GM12878 (cell line): ENCODE results near the gene PLEKHD1. TPM values are rescaled to one million over a fixed set of nuclear protein-coding genes. Genes with fewer than 3 reads are reported as not detected.

ENCODE experiments used
- ATAC-seq: fragments of 200-7000 bp; cut with Tn5 transposase; 3 replicates; pipeline ENCODE4 v1.9.1; 2020; ENCODE audit warnings: mild to moderate bottlenecking, moderate library complexity
- BruUV-seq: library from RNA; stranded (reverse); fragments of 400-500 nt; replicated peaks from 2 replicates; lab custom pipeline; 2021; lab: Mats Ljungman, UMichigan
- CTCF ChIA-PET: fragments of 300-600 bp; sonication (Branson Sonifier 250); formaldehyde crosslinking; extraction: SDS; loops from one replicate; lab custom pipeline; 2021; ENCODE audit warnings: inconsistent platforms; lab: Yijun Ruan, JAX
- POLR2A ChIA-PET: fragments of 350-600 bp; formaldehyde crosslinking; extraction: SDS; loops from one replicate; lab custom pipeline; 2021; ENCODE audit warnings: inconsistent platforms; lab: Charles Lee
- RAD21 ChIA-PET: fragments of 300-600 bp; sonication (Branson Sonifier 250); formaldehyde crosslinking; loops from one replicate; lab custom pipeline; 2023; ENCODE audit warnings: antibody characterized with exemption; ENCODE audit not compliant: unreplicated experiment; lab: Charles Lee
- SMC1A ChIA-PET: fragments of 300-600 bp; sonication (Branson Sonifier 250); formaldehyde crosslinking; loops from one replicate; lab custom pipeline; 2023; ENCODE audit not compliant: unreplicated experiment, uncharacterized antibody; lab: Charles Lee
- DNase-seq: peaks from one replicate; pipeline ENCODE4 v3.0.0-alpha.2; 2011; ENCODE audit warnings: low read depth, low spot score
- FAIRE-seq: peaks from 3 replicates; lab custom pipeline; 2011; peaks lifted over from hg19 to GRCh38; lab: Jason Lieb, UNC
- H2AFZ ChIP-seq: 2 replicates; pipeline ENCODE4 v1.6.0; 2011; ENCODE audit warnings: low read depth, low read length, control low read depth; ENCODE audit not compliant: control insufficient read depth
- H3K27ac ChIP-seq: 2 replicates; pipeline ENCODE4 v1.5.1; 2011; ENCODE audit warnings: control low read depth; ENCODE audit not compliant: control insufficient read depth, insufficient read depth
- H3K27me3 ChIP-seq, 2 experiments: replicated peaks in 1 of 2; 2 replicates each; pipeline versions ENCODE4 v1.6.0 to v1.6.1; 2011; ENCODE audit warnings: low read length in 1 of 2; ENCODE audit not compliant: control insufficient read depth in 2 of 2, insufficient read depth in 2 of 2
- H3K36me3 ChIP-seq, 2 experiments: 2 replicates each; pipeline ENCODE4 v1.5.1; 2011; ENCODE audit warnings: low read length in 1 of 2; ENCODE audit not compliant: control insufficient read depth in 2 of 2, insufficient read depth in 2 of 2
- H3K4me1 ChIP-seq: 2 replicates; pipeline ENCODE4 v1.6.1; 2011; ENCODE audit warnings: mild to moderate bottlenecking, low read length, moderate library complexity, mixed read lengths; ENCODE audit not compliant: control insufficient read depth, insufficient read depth
- H3K4me2 ChIP-seq: 2 replicates; pipeline ENCODE4 v1.6.0; 2011; ENCODE audit warnings: control low read depth; ENCODE audit not compliant: control insufficient read depth, insufficient read depth
- H3K4me3 ChIP-seq: fragments of 200-600 bp; sonication (generic); 2 replicates; pipeline ENCODE4 v1.5.1; 2016
- H3K79me2 ChIP-seq: 2 replicates; pipeline ENCODE4 v1.6.0; 2011; ENCODE audit warnings: low read length; ENCODE audit not compliant: control insufficient read depth, insufficient read depth
- H3K9ac ChIP-seq: 2 replicates; pipeline ENCODE4 v1.8.0; 2011; ENCODE audit warnings: low read length, control low read depth, mixed read lengths; ENCODE audit not compliant: control insufficient read depth, insufficient read depth
- H3K9me3 ChIP-seq: replicated peaks from 3 replicates; pipeline ENCODE4 v1.5.1; 2011; ENCODE audit warnings: mild to moderate bottlenecking, low read length; ENCODE audit not compliant: control insufficient read depth, insufficient read depth
- H4K20me1 ChIP-seq: 2 replicates; pipeline ENCODE4 v1.6.0; 2011; ENCODE audit not compliant: control insufficient read depth, insufficient read depth
- BHLHE40 ChIP-seq, 2 experiments: fragments of 450-650 bp in 1 of 2; IDR thresholded peaks; 2 replicates each; pipeline ENCODE4 v1.6.1; 2011 to 2017; ENCODE audit warnings: low read depth in 2 of 2, borderline replicate concordance in 1 of 2, improper control_type of control experiment in 1 of 2, low read length in 1 of 2, mild to moderate bottlenecking in 1 of 2
- CHD2 ChIP-seq: IDR thresholded peaks from 2 replicates; pipeline ENCODE4 v1.6.1; 2011; ENCODE audit warnings: low read depth, low read length, improper control_type of control experiment, borderline replicate concordance
- EED ChIP-seq: sonication (generic); IDR thresholded peaks from 2 replicates; pipeline ENCODE4 v1.6.1; 2016; ENCODE audit warnings: antibody characterized with exemption, low read depth
- FOS ChIP-seq: IDR thresholded peaks from 3 replicates; pipeline ENCODE4 v1.6.1; 2011; ENCODE audit warnings: borderline replicate concordance; ENCODE audit not compliant: insufficient read length; ENCODE audit errors: extremely low read depth
- HCFC1 ChIP-seq: fragments of 150-350 bp; IDR thresholded peaks from 2 replicates; pipeline ENCODE4 v1.6.1; 2014; ENCODE audit warnings: low read length
- IKZF1 ChIP-seq: fragments of 450-650 bp; conservative IDR thresholded peaks from 2 replicates; pipeline ENCODE4 v1.6.1; 2017; ENCODE audit warnings: antibody characterized with exemption, mild to moderate bottlenecking
- MYB ChIP-seq: fragments of 150-350 bp; IDR thresholded peaks from 2 replicates; pipeline ENCODE4 v1.6.1; 2014; ENCODE audit warnings: mild to moderate bottlenecking, low read depth, low read length, borderline replicate concordance
- NBN ChIP-seq: fragments of 450-650 bp; IDR thresholded peaks from 2 replicates; pipeline ENCODE4 v1.6.1; 2016
- NR2C2 ChIP-seq: IDR thresholded peaks from 2 replicates; pipeline ENCODE4 v1.6.1; 2011; ENCODE audit warnings: borderline replicate concordance, low read depth; ENCODE audit not compliant: control insufficient read depth, insufficient read length
- NR2F1 ChIP-seq: fragments of 450-650 bp; conservative IDR thresholded peaks from 2 replicates; pipeline ENCODE4 v1.6.1; 2017; ENCODE audit warnings: mild to moderate bottlenecking
- PML ChIP-seq: IDR thresholded peaks from 2 replicates; pipeline ENCODE4 v1.6.1; 2012; ENCODE audit warnings: low read length, inconsistent platforms
- RBBP5 ChIP-seq: fragments of 200-600 bp; sonication (generic); conservative IDR thresholded peaks from 2 replicates; pipeline ENCODE4 v1.6.1; 2016
- RELA ChIP-seq: fragments of 450-650 bp; IDR thresholded peaks from 2 replicates; pipeline ENCODE4 v1.8.0; 2014; ENCODE audit warnings: borderline replicate concordance; ENCODE audit not compliant: partially characterized antibody
- SIN3A ChIP-seq: IDR thresholded peaks from 2 replicates; pipeline ENCODE4 v1.6.1; 2012; ENCODE audit warnings: low read depth, low read length, improper control_type of control experiment
- SMC3 ChIP-seq: IDR thresholded peaks from 2 replicates; pipeline ENCODE4 v1.6.1; 2011; ENCODE audit warnings: low read length, improper control_type of control experiment, borderline replicate concordance
- TAF1 ChIP-seq: IDR thresholded peaks from 2 replicates; pipeline ENCODE4 v1.6.1; 2011; ENCODE audit warnings: mild to moderate bottlenecking, low read depth, low read length, borderline replicate concordance
- YBX1 ChIP-seq: fragments of 450-650 bp; IDR thresholded peaks from 2 replicates; pipeline ENCODE4 v1.6.1; 2016; ENCODE audit warnings: antibody characterized with exemption
- WGBS: methylation state at CpG from one replicate; pipeline ENCODE4 v1.1.6; 2016; ENCODE audit warnings: low lambda C conversion rate; ENCODE audit not compliant: insufficient replicate concordance, insufficient coverage; ENCODE audit errors: missing lambda C conversion rate; 5-methylcytosine and 5-hydroxymethylcytosine counted together
- in situ Hi-C: fragments of 300-500 bp; cut with MboI; formaldehyde crosslinking; loops from 9 replicates; pipeline ENCODE4 v1.14.3; 2018; ENCODE audit warnings: mixed read lengths
- intact Hi-C: fragments of 100-400 bp; cut with micrococcal nuclease; formaldehyde crosslinking; loops from one replicate; pipeline ENCODE4 v1.14.2; 2022; ENCODE audit not compliant: unreplicated experiment
- polyA plus RNA-seq, 11 experiments: library from polyadenylated mRNA; depleted of rRNA in 4 of 11; unstranded in 6 of 11; stranded (reverse) in 5 of 11; fragments of >200 nt; fragmentation: Nextera tagmentation in 4 of 11; fragmentation: Illumina TruSeq in 1 of 11; extraction: Ambion mirVana in 4 of 11; extraction: Trizol in 1 of 11; gene quantifications; 1 replicate in 1 of 11; 2 replicates in 10 of 11; pipeline versions ENCODE4 v1.2.1 to v1.2.3, GENCODE V29; 2011 to 2016; ENCODE audit warnings: inconsistent platforms in 2 of 11, missing spikeins in 2 of 11, low read depth in 1 of 11
- total RNA-seq, 4 experiments: library from RNA; depleted of rRNA in 3 of 4; stranded (reverse); fragments of >200 nt in 3 of 4; fragmentation: Illumina TruSeq in 1 of 4; extraction: Trizol in 1 of 4; gene quantifications; 2 replicates each; pipeline versions ENCODE4 v1.2.1 to v1.2.3, GENCODE V29; 2013 to 2021
- TF ChIP-seq, protein P1 (sequence below): fragments of 450-650 bp; IDR thresholded peaks from 2 replicates; pipeline ENCODE4 v1.6.1; 2017; ENCODE audit warnings: mild to moderate bottlenecking, low read depth, inconsistent platforms; ENCODE audit not compliant: poor library complexity, severe bottlenecking
- TF ChIP-seq, protein P2 (sequence below): IDR thresholded peaks from 2 replicates; pipeline ENCODE4 v1.6.1; 2011; ENCODE audit warnings: low read depth, mild to moderate bottlenecking, low read length, moderate library complexity, borderline replicate concordance; ENCODE audit errors: extremely low read depth
- TF ChIP-seq, protein P3 (sequence below): fragments of 450-650 bp; IDR thresholded peaks from 2 replicates; pipeline ENCODE4 v1.6.1; 2017; ENCODE audit warnings: mild to moderate bottlenecking, moderate library complexity

PLEKHD1 gene
- total and polyA plus RNA-seq, 10 of the 15 experiments (the other 5 are each of a cell fraction or from before 2014, with no cell fraction given), result 0.01 to 0.08 (median 0.04) TPM; not detected in 6

DNA sequence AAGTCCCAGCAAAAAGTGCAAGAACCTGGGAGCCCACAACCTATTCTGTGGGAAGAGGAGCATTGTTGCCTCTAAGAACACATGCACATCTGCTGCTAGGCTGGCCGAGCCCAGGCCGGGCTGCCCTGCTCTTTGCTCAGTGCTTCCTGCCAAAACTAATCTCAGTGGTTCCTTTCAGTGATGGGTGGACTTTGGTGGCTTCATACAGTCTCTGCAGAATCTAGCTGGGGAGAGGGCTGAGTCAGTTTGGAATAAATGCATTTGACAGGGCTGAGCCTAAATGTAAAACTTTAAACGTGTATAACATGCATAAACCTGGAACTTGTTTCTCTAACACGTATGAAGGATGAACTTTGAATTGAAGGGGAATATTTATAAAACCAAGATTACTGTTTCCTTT is 45.6 kb downstream of the PLEKHD1 start:
- Histone ChIP-seq H3K4me1 (no peaks in the 10 kb centered on the region), H3K27ac (no peak overlapping the region), H2AFZ (no peak overlapping the region), H3K9me3 (no peaks in the 10 kb centered on the region), H3K79me2 (no peaks in the 10 kb centered on the region), H3K27me3 (peaks cover 2 to 3% of the 10 kb centered on the region in 2 experiments), H3K36me3 (no peaks in the 10 kb centered on the region), H4K20me1 (no peaks in the 10 kb centered on the region), H3K4me3 (no peak overlapping the region), H3K4me2 (no peak overlapping the region), H3K9ac (no peak overlapping the region)
- in situ Hi-C loops (no loop called here), intact Hi-C loops (no loop called here)
- no peak for DNase-seq
- ChIA-PET POLR2A (no interaction called here), RAD21 (no interaction called here), CTCF (interaction anchor here (1.5 kb wide), 1 partner anchor 15 kb away, joined by 4 read pairs; no protein-coding TSS in a partner anchor), SMC1A (no interaction called here)
- BruUV-seq, result no TSS peak
- TF ChIP-seq TAF1, result no peak
- TF ChIP-seq EED, result no peak
- TF ChIP-seq PML, result no peak
- TF ChIP-seq CHD2, result no peak
- TF ChIP-seq HCFC1, result no peak
- TF ChIP-seq NBN, result no peak
- no peak for TF ChIP-seq FOS
- TF ChIP-seq IKZF1, result no peak
- TF ChIP-seq, protein P1, sequence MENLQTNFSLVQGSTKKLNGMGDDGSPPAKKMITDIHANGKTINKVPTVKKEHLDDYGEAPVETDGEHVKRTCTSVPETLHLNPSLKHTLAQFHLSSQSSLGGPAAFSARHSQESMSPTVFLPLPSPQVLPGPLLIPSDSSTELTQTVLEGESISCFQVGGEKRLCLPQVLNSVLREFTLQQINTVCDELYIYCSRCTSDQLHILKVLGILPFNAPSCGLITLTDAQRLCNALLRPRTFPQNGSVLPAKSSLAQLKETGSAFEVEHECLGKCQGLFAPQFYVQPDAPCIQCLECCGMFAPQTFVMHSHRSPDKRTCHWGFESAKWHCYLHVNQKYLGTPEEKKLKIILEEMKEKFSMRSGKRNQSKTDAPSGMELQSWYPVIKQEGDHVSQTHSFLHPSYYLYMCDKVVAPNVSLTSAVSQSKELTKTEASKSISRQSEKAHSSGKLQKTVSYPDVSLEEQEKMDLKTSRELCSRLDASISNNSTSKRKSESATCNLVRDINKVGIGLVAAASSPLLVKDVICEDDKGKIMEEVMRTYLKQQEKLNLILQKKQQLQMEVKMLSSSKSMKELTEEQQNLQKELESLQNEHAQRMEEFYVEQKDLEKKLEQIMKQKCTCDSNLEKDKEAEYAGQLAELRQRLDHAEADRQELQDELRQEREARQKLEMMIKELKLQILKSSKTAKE, result no peak
- TF ChIP-seq NR2F1, result no peak
- no peak for TF ChIP-seq SMC3
- no peak for TF ChIP-seq RBBP5
- TF ChIP-seq, protein P2, sequence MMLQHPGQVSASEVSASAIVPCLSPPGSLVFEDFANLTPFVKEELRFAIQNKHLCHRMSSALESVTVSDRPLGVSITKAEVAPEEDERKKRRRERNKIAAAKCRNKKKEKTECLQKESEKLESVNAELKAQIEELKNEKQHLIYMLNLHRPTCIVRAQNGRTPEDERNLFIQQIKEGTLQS, result no peak
- no peak for TF ChIP-seq RELA
- TF ChIP-seq MYB, result no peak
- TF ChIP-seq SIN3A, result no peak
- TF ChIP-seq BHLHE40 (IDR thresholded peaks at IDR 0.05; ENCODE audit: borderline replicate concordance in 1 of 2, low read depth in 2 of 2, low read length in 1 of 2), result no peak
- TF ChIP-seq, protein P3, sequence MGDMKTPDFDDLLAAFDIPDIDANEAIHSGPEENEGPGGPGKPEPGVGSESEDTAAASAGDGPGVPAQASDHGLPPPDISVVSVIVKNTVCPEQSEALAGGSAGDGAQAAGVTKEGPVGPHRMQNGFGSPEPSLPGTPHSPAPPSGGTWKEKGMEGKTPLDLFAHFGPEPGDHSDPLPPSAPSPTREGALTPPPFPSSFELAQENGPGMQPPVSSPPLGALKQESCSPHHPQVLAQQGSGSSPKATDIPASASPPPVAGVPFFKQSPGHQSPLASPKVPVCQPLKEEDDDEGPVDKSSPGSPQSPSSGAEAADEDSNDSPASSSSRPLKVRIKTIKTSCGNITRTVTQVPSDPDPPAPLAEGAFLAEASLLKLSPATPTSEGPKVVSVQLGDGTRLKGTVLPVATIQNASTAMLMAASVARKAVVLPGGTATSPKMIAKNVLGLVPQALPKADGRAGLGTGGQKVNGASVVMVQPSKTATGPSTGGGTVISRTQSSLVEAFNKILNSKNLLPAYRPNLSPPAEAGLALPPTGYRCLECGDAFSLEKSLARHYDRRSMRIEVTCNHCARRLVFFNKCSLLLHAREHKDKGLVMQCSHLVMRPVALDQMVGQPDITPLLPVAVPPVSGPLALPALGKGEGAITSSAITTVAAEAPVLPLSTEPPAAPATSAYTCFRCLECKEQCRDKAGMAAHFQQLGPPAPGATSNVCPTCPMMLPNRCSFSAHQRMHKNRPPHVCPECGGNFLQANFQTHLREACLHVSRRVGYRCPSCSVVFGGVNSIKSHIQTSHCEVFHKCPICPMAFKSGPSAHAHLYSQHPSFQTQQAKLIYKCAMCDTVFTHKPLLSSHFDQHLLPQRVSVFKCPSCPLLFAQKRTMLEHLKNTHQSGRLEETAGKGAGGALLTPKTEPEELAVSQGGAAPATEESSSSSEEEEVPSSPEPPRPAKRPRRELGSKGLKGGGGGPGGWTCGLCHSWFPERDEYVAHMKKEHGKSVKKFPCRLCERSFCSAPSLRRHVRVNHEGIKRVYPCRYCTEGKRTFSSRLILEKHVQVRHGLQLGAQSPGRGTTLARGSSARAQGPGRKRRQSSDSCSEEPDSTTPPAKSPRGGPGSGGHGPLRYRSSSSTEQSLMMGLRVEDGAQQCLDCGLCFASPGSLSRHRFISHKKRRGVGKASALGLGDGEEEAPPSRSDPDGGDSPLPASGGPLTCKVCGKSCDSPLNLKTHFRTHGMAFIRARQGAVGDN, result no peak
- no peak for TF ChIP-seq NR2C2
- no peak for TF ChIP-seq YBX1
- WGBS, result 33% methylated on average over 4 of the region's 4 CpGs
- ATAC-seq, result no peak
- FAIRE-seq, result no peak
